ENCODE measurements around the gene TRAPPC10.

Gene TRAPPC10

GRCh38 chr21:44024257-44024656, 12.1 kb downstream of the TRAPPC10 start:
- in situ Hi-C loops (cut with MboI; ENCODE audit: low sequenced_read_pairs, unreplicated experiment): no loop called here
- no peak for DNase-seq (ENCODE audit: low spot score)
- TF ChIP-seq CTCF (IDR thresholded peaks at IDR 0.05; ENCODE audit: borderline replicate concordance, control extremely low read depth, extremely low read depth, insufficient read depth, missing control alignments): no peak

GRCh38 chr21:44024887-44025353, 12.8 kb downstream of the TRAPPC10 start:
- no peak for TF ChIP-seq CTCF (IDR thresholded peaks at IDR 0.05; ENCODE audit: borderline replicate concordance, control extremely low read depth, extremely low read depth, insufficient read depth, missing control alignments)
- in situ Hi-C loops (cut with MboI; ENCODE audit: low sequenced_read_pairs, unreplicated experiment): loop anchor here (25.0 kb wide), 1 partner anchor 262 kb away; the partner anchor contains the start of gene AIRE
- DNase-seq (ENCODE audit: low spot score): no peak

GRCh38 chr21:44027607-44028286, 15.6 kb downstream of the TRAPPC10 start:
- DNase-seq (ENCODE audit: low spot score): no peak
- in situ Hi-C loops (cut with MboI; ENCODE audit: low sequenced_read_pairs, unreplicated experiment): loop anchor here (25.0 kb wide), 1 partner anchor 260 kb away; the partner anchor contains the start of gene AIRE
- no peak for TF ChIP-seq CTCF (IDR thresholded peaks at IDR 0.05; ENCODE audit: borderline replicate concordance, control extremely low read depth, extremely low read depth, insufficient read depth, missing control alignments)

- in situ Hi-C loops (cut with MboI; ENCODE audit: low sequenced_read_pairs, unreplicated experiment): loop anchor here (25.0 kb wide), 1 partner anchor 259 kb away; the partner anchor contains the start of gene AIRE
- no peak for TF ChIP-seq CTCF (IDR thresholded peaks at IDR 0.05; ENCODE audit: borderline replicate concordance, control extremely low read depth, extremely low read depth, insufficient read depth, missing control alignments)
- DNase-seq (ENCODE audit: low spot score): no peak
Measured at GRCh38 chr21:44028287-44028659, 16.2 kb downstream of the TRAPPC10 start.

GRCh38 chr21:44029460-44030087, 17.5 kb downstream of the TRAPPC10 start:
- no peak for TF ChIP-seq CTCF (IDR thresholded peaks at IDR 0.05; ENCODE audit: borderline replicate concordance, control extremely low read depth, extremely low read depth, insufficient read depth, missing control alignments)
- in situ Hi-C loops (cut with MboI; ENCODE audit: low sequenced_read_pairs, unreplicated experiment): loop anchor here (5.0 to 25.0 kb wide), 2 partner anchors 48 to 258 kb away; partner anchors contain the start of gene AIRE
- no peak for DNase-seq (ENCODE audit: low spot score)

GRCh38 chr21:44035244-44035643, 23.1 kb downstream of the TRAPPC10 start:
- DNase-seq (ENCODE audit: low spot score): no peak
- in situ Hi-C loops (cut with MboI; ENCODE audit: low sequenced_read_pairs, unreplicated experiment): loop anchor here (25.0 kb wide), 1 partner anchor 252 kb away; the partner anchor contains the start of gene AIRE
- no peak for TF ChIP-seq CTCF (IDR thresholded peaks at IDR 0.05; ENCODE audit: borderline replicate concordance, control extremely low read depth, extremely low read depth, insufficient read depth, missing control alignments)
